MM.1S (cell line): ENCODE measurements around the gene OVCA2.

Source experiments
- DNase-seq: peaks from one replicate; pipeline ENCODE4 v3.0.0-alpha.2; 2015
- H2AFZ ChIP-seq: fragments of 300-600 bp; sonication (generic); 2 replicates; pipeline ENCODE4 v1.6.0; 2016; ENCODE audit warnings: antibody characterized with exemption, low read length
- H3F3A ChIP-seq: fragments of 300-600 bp; sonication (generic); 2 replicates; pipeline ENCODE4 v1.6.1; 2016; ENCODE audit warnings: mild to moderate bottlenecking, antibody characterized with exemption, low read length, moderate library complexity, mixed read lengths; ENCODE audit not compliant: insufficient read depth
- H3K27ac ChIP-seq: fragments of 300-600 bp; sonication (generic); 2 replicates; pipeline ENCODE4 v1.5.1; 2016; ENCODE audit warnings: mild to moderate bottlenecking, low read length
- H3K27me3 ChIP-seq: fragments of 300-600 bp; sonication (generic); replicated peaks from 2 replicates; pipeline ENCODE4 v1.6.0; 2016; ENCODE audit warnings: low read length; ENCODE audit not compliant: insufficient read depth
- H3K36me3 ChIP-seq: fragments of 300-600 bp; sonication (generic); replicated peaks from 2 replicates; pipeline ENCODE4 v1.6.1; 2016; ENCODE audit warnings: mild to moderate bottlenecking, low read length, mixed read lengths; ENCODE audit not compliant: insufficient read depth
- H3K4me1 ChIP-seq: fragments of 300-600 bp; sonication (generic); 2 replicates; pipeline ENCODE4 v1.6.1; 2016; ENCODE audit warnings: low read length, mixed read lengths
- H3K4me2 ChIP-seq: fragments of 300-600 bp; sonication (generic); 2 replicates; pipeline ENCODE4 v1.6.0; 2016; ENCODE audit warnings: low read depth, low read length
- H3K4me3 ChIP-seq: fragments of 300-600 bp; sonication (generic); 2 replicates; pipeline ENCODE4 v1.5.1; 2016; ENCODE audit warnings: low read length, mixed read lengths
- H3K79me2 ChIP-seq: fragments of 300-600 bp; sonication (generic); 2 replicates; pipeline ENCODE4 v1.6.1; 2016; ENCODE audit warnings: mixed run types, low read length, mixed read lengths
- H3K9ac ChIP-seq: fragments of 300-600 bp; sonication (generic); 2 replicates; pipeline ENCODE4 v1.6.1; 2016; ENCODE audit warnings: low read length, mixed read lengths
- H3K9me2 ChIP-seq: fragments of 300-600 bp; sonication (generic); replicated peaks from 2 replicates; pipeline ENCODE4 v1.6.1; 2016; ENCODE audit warnings: mild to moderate bottlenecking, low read length, mixed read lengths; ENCODE audit not compliant: insufficient read depth
- H3K9me3 ChIP-seq: fragments of 300-600 bp; sonication (generic); replicated peaks from 2 replicates; pipeline ENCODE4 v1.6.1; 2016; ENCODE audit warnings: mild to moderate bottlenecking, low read length, mixed read lengths; ENCODE audit not compliant: insufficient read depth
- H4K20me1 ChIP-seq: fragments of 300-600 bp; sonication (generic); 2 replicates; pipeline ENCODE4 v1.6.1; 2016; ENCODE audit warnings: mild to moderate bottlenecking, low read length, moderate library complexity, mixed read lengths; ENCODE audit not compliant: insufficient read depth
- CTCF ChIP-seq: fragments of 300-600 bp; sonication (generic); IDR thresholded peaks from 2 replicates; pipeline ENCODE4 v1.5.1; 2016; ENCODE audit warnings: antibody characterized with exemption, low read length, mixed read lengths
- EZH2 ChIP-seq: fragments of 300-600 bp; sonication (generic); optimal IDR thresholded peaks from 2 replicates; pipeline ENCODE3; 2017; ENCODE audit warnings: low read depth, mild to moderate bottlenecking, antibody characterized with exemption, low read length, mixed read lengths
- EZH2phosphoT487 ChIP-seq: fragments of 300-600 bp; sonication (generic); IDR thresholded peaks from 2 replicates; pipeline ENCODE4 v1.6.1; 2018; ENCODE audit warnings: antibody characterized with exemption, low read length

OVCA2 gene

GRCh38 chr17:2068031-2068518, 26.3 kb downstream of the OVCA2 start:
- no peaks in the 10 kb centered on the region for H3K27me3 ChIP-seq
- no peaks in the 10 kb centered on the region for H3K79me2 ChIP-seq
- H3K4me3 ChIP-seq = no peak overlapping the region
- TF ChIP-seq EZH2phosphoT487 (no peak), CTCF (no peak), EZH2 (no peak)
- H2AFZ ChIP-seq = no peak overlapping the region
- no peak overlapping the region for H3K9ac ChIP-seq
- H3K4me1 ChIP-seq = no peaks in the 10 kb centered on the region
- H3K4me2 ChIP-seq = no peak overlapping the region
- no peaks in the 10 kb centered on the region for H4K20me1 ChIP-seq
- no peaks in the 10 kb centered on the region for H3K36me3 ChIP-seq
- no peaks in the 10 kb centered on the region for H3K9me3 ChIP-seq
- H3K9me2 ChIP-seq = no peaks in the 10 kb centered on the region
- H3F3A ChIP-seq = no peaks in the 10 kb centered on the region
- no peak for DNase-seq
- no peak overlapping the region for H3K27ac ChIP-seq

GRCh38 chr17:2068519-2069051, 26.8 kb downstream of the OVCA2 start:
- no peaks in the 10 kb centered on the region for H3K9me2 ChIP-seq
- no peak overlapping the region for H3K4me2 ChIP-seq
- no peak overlapping the region for H3K27ac ChIP-seq
- no peak overlapping the region for H3K9ac ChIP-seq
- DNase-seq = no peak
- no peak overlapping the region for H2AFZ ChIP-seq
- no peak for TF ChIP-seq EZH2phosphoT487
- TF ChIP-seq CTCF = no peak
- TF ChIP-seq EZH2 = no peak
- H3K4me1 ChIP-seq = no peaks in the 10 kb centered on the region
- H3K36me3 ChIP-seq = no peaks in the 10 kb centered on the region
- H3K27me3 ChIP-seq = no peaks in the 10 kb centered on the region
- H3K9me3 ChIP-seq = no peaks in the 10 kb centered on the region
- no peak overlapping the region for H3K4me3 ChIP-seq
- H3F3A ChIP-seq = no peaks in the 10 kb centered on the region
- no peaks in the 10 kb centered on the region for H3K79me2 ChIP-seq
- H4K20me1 ChIP-seq = no peaks in the 10 kb centered on the region

GRCh38 chr17:2070241-2071023, 28.6 kb downstream of the OVCA2 start:
- H3K27me3 ChIP-seq = no peaks in the 10 kb centered on the region
- TF ChIP-seq EZH2phosphoT487 (no peak), EZH2 (no peak), CTCF (no peak)
- H3K9me3 ChIP-seq = no peaks in the 10 kb centered on the region
- no peaks in the 10 kb centered on the region for H4K20me1 ChIP-seq
- no peaks in the 10 kb centered on the region for H3K4me1 ChIP-seq
- H3K36me3 ChIP-seq = no peaks in the 10 kb centered on the region
- no peak overlapping the region for H3K9ac ChIP-seq
- H3K4me2 ChIP-seq = no peak overlapping the region
- H3K79me2 ChIP-seq = no peaks in the 10 kb centered on the region
- no peak for DNase-seq
- H3K4me3 ChIP-seq = no peak overlapping the region
- H2AFZ ChIP-seq = no peak overlapping the region
- H3K27ac ChIP-seq = no peak overlapping the region
- no peaks in the 10 kb centered on the region for H3F3A ChIP-seq
- no peaks in the 10 kb centered on the region for H3K9me2 ChIP-seq
